Smooth muscle cell (in vitro differentiated cells): ENCODE results near the gene ZNF783. TPM values are rescaled to one million over a fixed set of nuclear protein-coding genes. Genes with fewer than 3 reads are reported as not detected.

ENCODE experiments used
- DNase-seq: peaks from one replicate; lab custom pipeline; 2025; ENCODE audit not compliant: unreplicated experiment; lab: John Stamatoyannopoulos, UW
- H2AFZ ChIP-seq: fragments of 200-600 bp; sonication (generic); 2 replicates; pipeline ENCODE4 v1.6.0; 2016; ENCODE audit warnings: antibody characterized with exemption, low read depth, mild to moderate bottlenecking
- H3F3A ChIP-seq: fragments of 200-600 bp; sonication (generic); 2 replicates; pipeline ENCODE4 v1.6.0; 2017; ENCODE audit warnings: antibody characterized with exemption, low read depth
- H3K27ac ChIP-seq: fragments of 200-600 bp; sonication (generic); 2 replicates; pipeline ENCODE4 v1.5.1; 2016; ENCODE audit warnings: low read depth, mild to moderate bottlenecking
- H3K27me3 ChIP-seq: fragments of 200-600 bp; sonication (generic); 2 replicates; pipeline ENCODE4 v1.6.1; 2016; ENCODE audit warnings: low read depth, mild to moderate bottlenecking
- H3K36me3 ChIP-seq: fragments of 200-600 bp; sonication (generic); 2 replicates; pipeline ENCODE4 v1.5.1; 2016; ENCODE audit warnings: low read depth
- H3K4me1 ChIP-seq: fragments of 200-600 bp; sonication (generic); 2 replicates; pipeline ENCODE4 v1.5.1; 2016; ENCODE audit warnings: low read depth
- H3K4me2 ChIP-seq: fragments of 200-600 bp; sonication (generic); 2 replicates; pipeline ENCODE4 v1.6.0; 2016; ENCODE audit warnings: mild to moderate bottlenecking
- H3K4me3 ChIP-seq: fragments of 200-600 bp; sonication (generic); 2 replicates; pipeline ENCODE4 v1.5.1; 2016; ENCODE audit warnings: mild to moderate bottlenecking
- H3K79me2 ChIP-seq: fragments of 200-600 bp; sonication (generic); 2 replicates; pipeline ENCODE4 v1.6.0; 2016; ENCODE audit warnings: low read depth, mild to moderate bottlenecking
- H3K9ac ChIP-seq: fragments of 200-600 bp; sonication (generic); 2 replicates; pipeline ENCODE4 v1.6.0; 2016; ENCODE audit warnings: low read depth
- H3K9me3 ChIP-seq: fragments of 200-600 bp; sonication (generic); replicated peaks from 2 replicates; pipeline ENCODE4 v1.5.1; 2016; ENCODE audit warnings: low read depth
- H4K20me1 ChIP-seq: fragments of 200-600 bp; sonication (generic); 2 replicates; pipeline ENCODE4 v1.6.0; 2016; ENCODE audit warnings: low read depth
- WGBS: methylation state at CpG from one replicate; pipeline ENCODE4 v1.1.7; 2016; ENCODE audit warnings: low lambda C conversion rate; 5-methylcytosine and 5-hydroxymethylcytosine counted together
- polyA plus RNA-seq: library from polyadenylated mRNA; unstranded; fragments of >200 nt; fragmentation: Nextera tagmentation; extraction: Ambion mirVana; gene quantifications from 2 replicates; pipeline ENCODE4 v1.2.1, GENCODE V29; 2016
- total RNA-seq: library from RNA; depleted of rRNA; stranded (reverse); fragments of >200 nt; gene quantifications from 2 replicates; pipeline ENCODE4 v1.2.3, GENCODE V29; 2014
- TF ChIP-seq, protein P1 (sequence below): fragments of 200-600 bp; sonication (generic); IDR thresholded peaks from 2 replicates; pipeline ENCODE4 v1.5.1; 2017; ENCODE audit warnings: borderline replicate concordance, mild to moderate bottlenecking, antibody characterized with exemption; ENCODE audit not compliant: insufficient read depth, poor library complexity, severe bottlenecking

Gene ZNF783
- total RNA-seq (7.2 and 9.8 TPM in 2 replicates), polyA plus RNA-seq (8.1 and 9.5 TPM in 2 replicates)

DNA sequence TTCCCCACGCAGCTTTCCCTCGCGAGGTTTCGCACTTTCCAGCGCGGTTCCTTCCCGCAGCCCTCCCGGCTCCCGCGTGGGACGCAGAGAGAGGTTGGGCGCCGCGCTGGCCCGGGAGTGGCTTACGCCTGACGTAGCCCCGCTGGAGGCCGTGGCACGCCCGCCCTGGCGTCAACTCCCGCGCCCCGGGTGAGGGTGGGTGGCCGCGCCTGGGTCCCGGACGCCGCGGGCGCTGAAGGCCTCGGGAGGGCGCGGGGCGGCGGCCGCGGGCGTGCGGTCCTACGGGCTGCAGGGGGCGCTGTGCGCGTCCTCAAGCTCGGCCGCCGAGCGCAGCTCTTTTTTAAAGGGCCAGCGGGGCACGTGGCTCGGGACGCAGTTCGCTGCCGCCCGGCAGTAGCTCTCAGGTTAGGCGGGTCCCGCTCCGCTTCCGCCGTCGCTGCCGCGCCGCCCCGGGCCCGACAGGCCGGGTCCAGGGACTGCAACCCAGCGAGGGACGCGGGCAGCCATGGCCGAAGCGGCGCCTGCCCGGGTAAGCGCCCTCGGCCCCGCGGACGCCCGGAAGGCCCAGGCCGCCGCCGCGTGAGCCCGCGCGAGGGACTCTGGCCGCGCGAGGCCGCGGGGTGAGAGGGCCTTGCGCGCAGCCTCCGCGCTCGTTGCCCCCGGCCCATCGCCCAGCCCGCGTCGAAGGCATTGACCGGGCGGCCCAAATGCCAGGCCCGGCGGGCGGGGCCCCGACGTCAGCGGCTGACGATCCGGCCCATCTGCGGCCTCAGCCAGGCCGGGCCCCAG is at the start of gene ZNF783:
Gene ZNF783, plus strand, starts transcription at position 368 of the 789 bp plus-strand sequence. Its CDS starts 138 bp downstream, at position 506.
- Histone ChIP-seq H3K4me1 (peaks cover 12% of the 10 kb centered on the region), H3K4me2 (peak within 1 kb of the TSS; percentile 85), H3K9me3 (no peaks in the 10 kb centered on the region), H3K27ac (peak within 1 kb of the TSS; percentile 82), H3F3A (peaks cover 4% of the 10 kb centered on the region), H3K36me3 (no peaks in the 10 kb centered on the region), H2AFZ (peak within 1 kb of the TSS; percentile 80), H3K79me2 (peaks cover 14% of the 10 kb centered on the region), H3K27me3 (no peaks in the 10 kb centered on the region), H3K4me3 (peak within 1 kb of the TSS; percentile 54), H3K9ac (peak within 1 kb of the TSS; percentile 74), H4K20me1 (no peaks in the 10 kb centered on the region)
- TF ChIP-seq, protein P1, sequence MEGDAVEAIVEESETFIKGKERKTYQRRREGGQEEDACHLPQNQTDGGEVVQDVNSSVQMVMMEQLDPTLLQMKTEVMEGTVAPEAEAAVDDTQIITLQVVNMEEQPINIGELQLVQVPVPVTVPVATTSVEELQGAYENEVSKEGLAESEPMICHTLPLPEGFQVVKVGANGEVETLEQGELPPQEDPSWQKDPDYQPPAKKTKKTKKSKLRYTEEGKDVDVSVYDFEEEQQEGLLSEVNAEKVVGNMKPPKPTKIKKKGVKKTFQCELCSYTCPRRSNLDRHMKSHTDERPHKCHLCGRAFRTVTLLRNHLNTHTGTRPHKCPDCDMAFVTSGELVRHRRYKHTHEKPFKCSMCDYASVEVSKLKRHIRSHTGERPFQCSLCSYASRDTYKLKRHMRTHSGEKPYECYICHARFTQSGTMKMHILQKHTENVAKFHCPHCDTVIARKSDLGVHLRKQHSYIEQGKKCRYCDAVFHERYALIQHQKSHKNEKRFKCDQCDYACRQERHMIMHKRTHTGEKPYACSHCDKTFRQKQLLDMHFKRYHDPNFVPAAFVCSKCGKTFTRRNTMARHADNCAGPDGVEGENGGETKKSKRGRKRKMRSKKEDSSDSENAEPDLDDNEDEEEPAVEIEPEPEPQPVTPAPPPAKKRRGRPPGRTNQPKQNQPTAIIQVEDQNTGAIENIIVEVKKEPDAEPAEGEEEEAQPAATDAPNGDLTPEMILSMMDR: peak; percentile 84
- WGBS: 2% methylated on average over 73 of the region's 115 CpGs
- peak; percentile 66 for DNase-seq

DNA sequence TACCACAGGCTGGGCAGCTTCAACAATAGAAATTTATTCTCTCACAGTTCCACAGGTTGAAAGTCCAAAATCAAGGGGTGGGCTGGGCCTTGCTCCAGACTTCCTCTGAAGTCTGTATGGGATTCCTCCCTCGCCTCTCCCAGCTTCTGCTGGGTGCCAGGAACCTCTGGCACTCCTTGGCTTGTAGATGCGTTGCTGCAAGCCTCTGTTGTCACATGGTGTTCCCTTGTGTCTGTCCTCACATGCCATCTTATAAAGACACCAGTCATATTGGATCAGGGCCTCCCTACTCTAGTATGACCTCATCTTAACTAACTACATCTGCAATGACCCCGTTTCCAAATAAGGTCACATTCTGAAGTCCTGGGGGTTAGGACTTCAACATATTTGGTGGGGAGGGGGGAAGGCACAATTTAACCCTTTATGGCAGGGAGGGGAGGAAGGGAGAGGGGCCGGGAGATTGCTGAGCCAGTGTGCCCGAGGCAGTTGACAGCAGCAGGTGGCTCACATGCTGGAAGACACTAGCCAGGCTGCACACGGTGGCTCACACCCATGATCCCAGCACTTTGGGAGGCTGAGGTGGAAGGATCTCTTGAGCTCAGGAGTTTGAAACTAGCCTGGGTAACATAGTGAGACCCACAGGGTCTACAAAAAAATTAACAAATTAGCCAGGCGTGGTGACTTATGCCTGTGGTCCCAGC is 47.8 kb upstream of the ZNF783 start:
- Histone ChIP-seq H2AFZ (no peak overlapping the region), H3K27me3 (no peaks in the 10 kb centered on the region), H3K27ac (no peak overlapping the region), H3K4me2 (no peak overlapping the region), H3K79me2 (no peaks in the 10 kb centered on the region), H3K9ac (no peak overlapping the region), H3K4me3 (no peak overlapping the region), H3K9me3 (no peaks in the 10 kb centered on the region), H4K20me1 (peaks cover 3% of the 10 kb centered on the region), H3K4me1 (no peaks in the 10 kb centered on the region), H3F3A (no peaks in the 10 kb centered on the region), H3K36me3 (peaks cover 10% of the 10 kb centered on the region)
- whole genome bisulfite sequencing: 89% methylated on average over 6 of the region's 7 CpGs
- TF ChIP-seq, protein P1: no peak
- no peak for DNase-seq

DNA sequence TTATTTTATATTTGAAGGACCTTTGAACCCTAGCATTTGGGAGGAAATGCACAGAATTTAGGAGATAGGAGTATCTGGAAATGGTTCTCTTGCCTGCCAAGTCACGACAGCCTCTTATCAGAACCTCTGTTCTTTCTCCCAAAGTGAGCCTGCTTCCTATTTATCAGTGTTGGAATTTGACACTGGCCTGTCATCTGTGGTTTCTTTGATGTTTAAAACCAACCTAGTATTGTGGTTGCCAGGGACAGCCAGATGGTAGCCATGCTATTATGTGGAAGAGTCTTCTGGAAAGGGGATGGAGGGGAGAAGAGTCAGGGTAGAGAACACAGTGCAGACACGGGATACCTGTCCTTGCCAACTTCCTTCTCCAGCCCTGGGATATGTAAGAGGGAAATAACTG is 45.6 kb upstream of the ZNF783 start:
- 53% methylated on average over 2 of the region's 2 CpGs for WGBS
- H3K27me3 ChIP-seq: no peaks in the 10 kb centered on the region
- H3K27ac ChIP-seq: no peak overlapping the region
- H3K36me3 ChIP-seq: peaks cover 10% of the 10 kb centered on the region
- TF ChIP-seq, protein P1: no peak
- no peaks in the 10 kb centered on the region for H3K79me2 ChIP-seq
- H3F3A ChIP-seq: no peaks in the 10 kb centered on the region
- H3K4me2 ChIP-seq: no peak overlapping the region
- DNase-seq: no peak
- no peaks in the 10 kb centered on the region for H3K9me3 ChIP-seq
- peaks cover 4% of the 10 kb centered on the region for H4K20me1 ChIP-seq
- H3K9ac ChIP-seq: no peak overlapping the region
- H3K4me1 ChIP-seq: no peaks in the 10 kb centered on the region
- H3K4me3 ChIP-seq: no peak overlapping the region
- no peak overlapping the region for H2AFZ ChIP-seq
